Dermis microvascular lymphatic vessel endothelial cell (primary cell): ENCODE results near the gene LYST. TPM values are rescaled to one million over a fixed set of nuclear protein-coding genes. Genes with fewer than 3 reads are reported as not detected.
"Not testable (repeated sequence)": the region's sequence is repeated elsewhere in the genome, so short reads cannot be mapped to it uniquely, and the experiment has no call there.

ENCODE experiments used
- DNase-seq, 2 donors: peaks; one replicate each; pipeline versions ENCODE4 v3.0.0 to v3.0.0-alpha.2; 2010; ENCODE audit warnings: low read depth in 2 of 2
- total RNA-seq: library from RNA; depleted of rRNA; stranded (reverse); fragments of >200 nt; gene quantifications from 2 replicates; pipeline ENCODE4 v1.2.1, GENCODE V29; 2014

Gene LYST
- total RNA-seq, 1 donor from 2014 or later = 10.3 TPM

DNA sequence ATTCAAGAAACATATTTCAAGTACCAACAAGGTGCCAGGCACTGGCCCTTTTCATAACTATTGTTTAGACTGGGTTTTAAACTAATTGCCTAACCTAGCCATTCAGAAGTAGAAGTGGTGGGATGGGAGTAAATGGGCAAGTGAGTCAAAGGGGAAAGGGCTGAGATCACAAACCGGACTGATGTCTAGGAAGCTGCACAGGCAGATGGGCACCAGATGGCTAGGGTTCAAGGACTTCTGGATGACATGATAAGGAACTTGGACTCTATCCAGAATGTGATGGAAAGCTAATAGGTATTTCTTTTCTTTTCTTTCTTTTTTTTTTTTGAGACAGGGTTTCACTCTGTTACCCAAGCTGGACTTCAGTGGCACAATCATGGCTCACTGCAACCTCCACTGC, 46.6 kb downstream of the LYST start:
- peak in 1 of 2 donors; percentile 7 for DNase-seq

DNA sequence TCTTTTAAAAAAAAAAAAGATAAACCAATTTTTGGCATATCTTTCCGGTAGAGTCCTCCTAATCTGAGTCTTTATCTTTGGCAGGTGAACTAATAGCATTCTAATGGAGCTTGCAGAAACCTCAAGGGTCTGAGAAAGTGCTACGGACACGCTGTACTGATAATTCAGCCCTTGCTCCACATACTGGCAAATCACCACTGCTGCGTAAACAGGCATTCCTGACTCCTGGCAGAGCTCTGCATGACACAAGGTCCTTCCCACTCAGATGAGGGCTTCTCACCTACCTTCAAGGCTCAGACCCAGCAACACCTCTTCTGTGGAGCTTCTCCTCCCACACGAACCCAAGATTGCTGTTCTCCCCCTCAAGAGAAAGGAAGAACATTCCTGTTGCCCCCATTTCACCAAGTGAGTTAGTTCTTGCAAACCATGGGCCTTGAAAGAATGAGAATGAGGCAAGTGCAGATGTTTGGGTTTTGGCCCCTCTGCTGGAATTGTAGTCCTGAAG, 48.0 kb downstream of the LYST start:
- DNase-seq = no peak

DNA sequence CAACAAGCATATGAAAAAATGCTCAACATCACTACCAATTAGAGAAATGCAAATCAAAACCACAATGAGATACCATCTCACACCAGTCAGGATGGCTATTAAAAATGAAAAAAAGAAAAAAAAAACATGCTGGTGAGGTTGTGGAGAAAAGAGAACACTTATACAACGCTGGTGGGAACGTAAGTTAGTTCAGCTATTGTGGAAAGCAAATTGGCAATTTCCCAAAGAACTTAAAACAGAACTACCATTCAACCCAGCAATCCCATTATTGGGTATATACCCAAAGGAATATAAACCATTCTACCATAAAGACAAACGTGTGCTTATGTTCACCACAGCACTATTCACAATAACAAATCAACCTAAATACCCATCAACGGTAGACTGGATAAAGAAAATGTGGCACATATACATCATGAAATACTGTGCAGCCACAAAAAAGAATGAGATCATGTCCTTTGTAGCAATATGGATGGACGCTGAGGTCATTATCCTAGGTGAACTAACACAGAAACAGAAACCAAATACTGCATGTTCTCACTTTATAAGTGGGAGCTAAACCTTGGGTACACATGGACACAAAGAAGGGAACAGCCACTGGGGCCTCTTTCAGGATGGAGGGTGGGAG, 49.5 kb downstream of the LYST start:
- no peak for DNase-seq

DNA sequence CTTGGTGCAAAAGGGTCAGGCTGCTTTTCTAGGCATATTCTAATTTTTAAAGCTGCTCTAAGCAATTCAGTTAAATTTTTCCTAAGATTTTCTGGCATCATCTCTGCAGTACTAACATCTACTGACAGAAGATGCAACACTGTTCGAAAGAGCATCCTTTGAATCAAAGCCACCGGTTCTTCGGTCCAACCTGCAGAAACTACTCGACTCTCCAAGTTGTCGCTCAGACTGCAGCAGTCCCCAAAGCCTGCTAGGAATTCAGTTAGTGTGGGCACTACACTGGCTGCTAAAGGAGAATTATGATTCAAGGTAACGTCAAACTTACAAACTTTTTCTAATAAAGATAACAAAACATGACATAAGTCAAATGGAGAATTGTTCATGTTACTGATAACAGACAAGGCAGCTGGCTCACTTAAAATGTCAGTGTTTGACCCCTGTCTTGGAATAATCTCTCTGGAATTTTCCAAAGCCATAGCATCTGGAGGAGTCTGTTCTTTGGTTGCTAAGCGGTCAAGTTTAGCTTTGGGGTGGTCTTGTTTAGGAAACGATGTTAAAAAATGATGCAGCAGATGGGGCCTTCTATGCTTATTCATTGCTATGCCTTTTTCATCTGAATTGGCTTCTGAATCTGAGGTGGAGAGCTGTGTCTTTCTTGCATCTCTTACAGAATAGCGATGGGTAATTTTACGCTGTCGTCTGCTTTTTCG, 56.9 kb downstream of the LYST start:
- no peak for DNase-seq

DNA sequence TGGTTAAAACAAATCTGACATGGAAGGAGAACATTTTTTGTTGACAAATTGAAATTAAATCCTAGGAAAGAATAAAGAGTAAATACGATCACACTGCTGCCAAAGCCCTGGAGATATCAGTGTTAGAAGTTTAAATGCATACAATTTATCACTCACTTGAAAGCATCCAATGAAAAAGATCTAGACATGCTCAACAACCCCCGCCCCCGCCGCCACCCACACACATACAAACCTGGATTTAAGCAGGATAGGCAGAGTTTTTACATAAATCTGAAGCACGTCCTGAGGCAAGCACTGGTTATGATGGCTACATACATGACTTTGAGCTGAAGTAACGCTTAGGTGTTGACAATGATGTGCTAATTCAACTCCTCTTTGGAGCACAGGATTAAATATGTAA, 58.5 kb downstream of the LYST start:
- no peak for DNase-seq

DNA sequence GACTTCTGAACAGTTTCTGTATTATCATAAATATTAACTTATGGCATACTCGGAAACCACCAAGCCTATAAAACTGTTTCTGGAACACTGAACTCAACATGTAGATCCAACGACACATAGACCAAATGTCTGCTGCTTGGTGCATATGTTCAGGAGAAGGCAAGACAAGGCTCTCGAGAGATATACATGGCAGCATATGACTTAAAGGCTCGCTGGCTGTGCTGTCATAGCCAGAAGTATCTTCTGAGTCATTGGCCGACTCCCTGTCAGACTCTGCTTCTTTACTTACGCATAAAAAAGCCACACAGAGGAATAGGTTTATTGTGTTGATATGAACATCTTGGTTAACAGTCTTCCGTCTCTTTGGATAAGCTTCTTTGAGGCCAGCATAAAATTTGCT, 60.6 kb downstream of the LYST start:
- DNase-seq = no peak

DNA sequence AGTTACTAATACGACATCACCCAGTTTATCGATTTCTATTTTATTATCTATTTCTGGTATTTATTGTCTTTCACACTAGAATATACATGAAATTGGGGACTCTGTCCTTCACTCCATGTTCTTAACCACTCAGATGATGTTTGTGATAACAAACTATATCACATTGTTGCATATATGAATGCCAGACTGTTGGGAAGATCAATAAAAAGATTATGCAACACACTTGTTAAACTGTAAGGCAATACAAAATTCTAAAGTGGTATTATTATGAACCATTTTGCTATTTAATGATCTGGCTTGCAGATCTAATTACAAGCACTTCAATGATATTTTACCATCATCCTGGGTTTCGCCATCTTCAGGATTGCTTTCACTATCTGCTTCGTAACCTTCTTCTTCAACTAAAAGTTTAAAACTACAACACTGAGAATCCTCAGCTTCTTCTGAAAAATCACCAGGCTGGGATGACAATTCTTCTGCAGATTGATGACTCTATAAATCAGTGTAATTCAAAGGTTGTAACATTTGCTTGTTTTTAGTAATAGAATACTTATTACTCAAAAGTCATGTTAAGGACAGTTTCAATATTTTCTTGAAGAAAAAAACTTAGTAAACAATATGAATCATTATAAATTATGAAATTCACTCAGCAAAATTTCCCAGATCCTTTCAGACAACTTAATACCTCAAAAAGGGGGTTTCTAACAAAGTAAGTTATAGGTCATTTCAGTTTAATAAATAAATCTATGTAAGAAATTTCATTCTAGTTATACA, 63.9 kb downstream of the LYST start:
- DNase-seq = no peak

DNA sequence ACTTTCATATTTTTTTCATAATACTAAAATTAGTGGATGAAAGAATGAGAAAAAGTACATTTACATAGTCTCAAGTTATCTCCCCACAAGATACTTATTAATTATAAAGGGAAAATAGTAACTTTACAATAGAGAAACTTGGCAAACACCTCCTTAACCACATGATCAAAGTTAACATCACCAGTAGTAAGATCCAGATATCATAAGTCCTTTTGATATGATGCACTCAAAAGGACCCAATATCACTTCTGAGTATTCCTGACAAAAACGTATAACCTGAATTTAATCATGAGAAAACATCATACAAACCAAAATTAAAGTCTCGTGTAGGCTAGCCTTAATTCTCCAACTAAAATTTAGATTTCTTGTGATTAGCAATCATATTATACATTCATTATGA, 67.4 kb downstream of the LYST start:
- no peak for DNase-seq

DNA sequence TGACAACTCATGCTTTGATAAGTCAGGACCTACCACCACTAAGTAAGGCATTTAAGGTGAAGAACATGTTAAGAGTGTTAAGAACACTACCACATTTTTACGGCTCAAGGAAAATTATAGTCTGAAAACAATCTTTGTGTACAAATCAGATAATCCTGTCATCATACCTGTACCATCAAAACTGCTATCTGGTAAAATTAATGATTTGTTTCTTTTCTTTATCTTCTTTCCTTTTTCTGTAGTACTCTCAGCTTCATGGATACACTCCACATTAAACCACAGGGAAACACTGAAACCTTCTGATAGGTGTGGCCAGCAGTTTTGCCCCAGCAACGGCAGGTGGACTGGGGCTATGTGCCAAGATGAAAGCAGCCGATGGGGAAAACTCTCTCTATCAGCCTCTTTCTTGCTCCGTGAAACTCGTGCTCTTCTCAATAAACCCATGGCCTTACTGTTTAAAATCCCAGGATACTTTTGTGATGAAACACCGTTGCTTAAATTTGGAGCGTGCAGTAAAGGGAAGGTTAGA, 75.1 kb downstream of the LYST start:
- DNase-seq = no peak

DNA sequence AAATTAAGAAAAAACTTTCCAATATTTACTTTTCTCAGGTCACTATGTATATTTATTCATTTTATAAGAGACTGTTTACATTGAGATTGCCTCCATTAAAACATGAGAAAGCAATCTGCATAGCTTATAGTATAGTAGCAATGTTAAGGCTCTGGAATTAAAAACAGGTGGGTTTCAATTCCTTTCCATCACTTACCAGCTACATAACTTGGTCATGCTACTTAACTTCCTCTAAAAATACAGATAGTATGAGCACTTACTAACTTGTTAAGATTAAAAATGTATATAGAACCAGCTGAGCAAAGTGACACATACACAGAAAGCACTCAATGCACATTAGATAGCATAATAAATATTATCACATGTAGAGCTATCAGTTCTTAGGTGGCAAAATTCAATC, 76.6 kb downstream of the LYST start:
- DNase-seq = no peak

DNA sequence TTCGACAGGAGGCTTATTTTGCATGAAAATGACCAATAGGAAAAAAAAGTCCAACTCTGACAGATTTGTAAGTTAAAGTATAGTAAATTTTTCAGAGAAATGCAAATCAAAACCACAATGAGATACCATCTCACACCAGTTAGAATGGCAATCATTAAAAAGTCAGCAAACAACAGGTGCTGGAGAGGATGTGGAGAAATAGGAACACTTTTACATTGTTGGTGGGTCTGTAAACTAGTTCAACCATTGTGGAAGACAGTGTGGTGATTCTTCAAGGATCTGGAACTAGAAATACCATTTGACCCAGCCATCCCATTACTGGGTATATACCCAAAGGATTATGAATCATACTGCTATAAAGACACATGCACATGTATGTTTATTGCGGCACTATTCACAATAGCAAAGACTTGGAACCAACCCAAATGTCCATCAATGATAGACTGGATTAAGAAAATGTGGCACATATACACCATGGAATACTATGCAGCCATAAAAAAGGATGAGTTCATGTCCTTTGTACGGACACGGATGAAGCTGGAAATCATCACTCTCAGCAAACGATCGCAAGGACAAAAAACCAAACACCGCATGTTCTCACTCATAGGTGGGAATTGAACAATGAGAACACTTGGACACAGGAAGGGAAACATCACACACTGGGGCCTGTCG, 80.3 kb downstream of the LYST start:
- DNase-seq = not testable (repeated sequence)

DNA sequence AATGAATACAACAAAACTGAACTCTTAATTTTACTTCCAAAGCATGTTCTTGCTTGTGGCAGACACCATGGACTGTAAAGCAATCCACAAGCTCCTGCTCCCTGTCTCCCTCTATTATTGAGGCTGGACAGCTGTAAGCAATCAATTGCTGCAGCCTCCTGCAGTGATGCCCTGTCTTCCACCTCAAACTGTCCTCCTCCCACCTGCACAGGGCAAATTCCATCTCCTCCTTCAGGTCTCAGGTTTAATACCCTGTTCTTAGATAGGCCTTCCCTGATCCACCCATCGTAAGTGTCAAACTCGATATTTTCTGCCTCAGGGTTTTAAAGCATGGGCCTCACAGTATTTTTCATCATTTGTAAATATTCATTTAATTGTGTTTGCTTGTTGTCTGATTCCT, 81.8 kb downstream of the LYST start:
- DNase-seq = no peak

DNA sequence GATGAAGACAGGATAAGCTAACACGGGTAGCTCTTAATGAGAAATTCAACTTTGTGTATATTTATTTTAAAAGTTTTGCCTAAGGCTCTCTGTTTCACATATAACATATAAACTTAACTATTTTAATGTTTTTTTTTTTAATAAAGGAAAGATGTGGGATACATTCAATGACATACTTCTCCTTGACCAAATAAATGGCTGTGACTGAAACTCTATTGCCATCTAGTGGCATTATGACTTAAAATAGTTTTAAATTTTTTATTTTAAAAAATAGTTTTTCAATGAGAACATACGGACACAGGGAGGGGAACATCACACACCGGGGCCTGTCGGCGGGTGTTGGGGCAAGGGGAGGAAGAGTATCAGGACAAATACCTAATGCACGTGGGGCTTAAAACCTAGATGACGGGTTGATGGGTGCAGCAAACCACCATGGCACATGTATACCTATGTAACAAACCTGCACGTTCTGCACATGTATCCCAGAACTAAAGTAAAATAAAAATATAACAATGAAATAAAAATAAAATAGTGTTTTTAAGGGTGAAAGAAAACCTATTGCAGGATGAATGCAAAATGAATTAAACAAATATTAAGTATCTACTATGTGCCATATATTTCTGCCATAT, 83.4 kb downstream of the LYST start:
- DNase-seq = peak; percentile 48 to 60

DNA sequence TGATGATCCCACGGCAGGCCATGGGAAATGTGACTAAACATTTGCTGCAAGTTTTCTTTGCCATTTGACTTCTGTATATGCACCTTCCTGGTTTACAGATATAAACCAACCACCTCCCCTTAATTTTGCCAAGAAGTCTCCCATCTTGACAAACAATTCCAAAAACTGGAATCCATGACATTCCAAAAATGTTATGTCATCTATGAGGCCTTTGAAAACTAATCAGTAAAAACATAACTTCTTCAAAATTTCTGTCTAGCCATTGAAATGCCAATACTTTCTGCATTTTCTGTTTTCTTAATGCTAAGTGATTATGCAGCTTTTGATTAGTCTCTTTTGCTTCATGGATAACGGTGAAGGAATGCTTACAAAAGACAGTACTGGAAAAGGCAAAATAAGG, 84.1 kb downstream of the LYST start:
- no peak for DNase-seq

DNA sequence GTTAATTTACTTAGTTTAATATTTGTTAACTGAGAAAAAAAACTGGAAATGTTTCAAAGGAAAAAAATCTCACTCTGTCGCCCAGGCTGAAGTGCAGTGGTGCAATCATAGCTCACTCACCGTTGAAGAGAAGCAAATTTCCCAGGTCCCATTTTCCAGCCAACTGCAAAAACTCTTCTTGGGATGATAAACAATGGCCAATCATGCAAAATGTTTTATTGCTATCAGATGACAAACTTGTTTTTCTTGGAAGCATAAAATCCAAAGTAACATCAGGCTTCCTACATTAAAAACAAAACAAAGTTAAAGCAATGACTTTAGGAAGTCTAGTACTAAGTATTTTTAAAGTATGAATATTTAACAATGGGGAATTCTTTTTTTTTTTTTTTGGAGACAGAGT, 84.9 kb downstream of the LYST start:
- peak; percentile 50 to 81 for DNase-seq

DNA sequence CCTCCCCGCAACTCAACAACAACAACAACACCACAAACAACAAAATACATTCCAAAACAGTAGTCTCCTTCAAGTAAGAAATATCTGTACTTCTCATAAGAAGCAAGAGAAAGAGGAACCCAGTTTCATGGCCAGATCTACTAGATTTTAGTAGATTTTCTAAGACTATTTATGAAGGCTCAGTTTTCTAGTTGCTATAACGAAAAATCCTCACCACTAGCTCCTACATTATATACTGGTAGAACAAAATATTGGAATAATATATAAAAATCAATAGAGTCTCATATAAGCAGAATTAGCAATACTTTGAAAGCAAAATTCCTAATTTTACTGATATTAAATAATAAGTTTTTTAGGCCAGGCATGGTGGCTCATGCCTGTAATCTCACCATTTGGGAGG, 86.9 kb downstream of the LYST start:
- DNase-seq = no peak

DNA sequence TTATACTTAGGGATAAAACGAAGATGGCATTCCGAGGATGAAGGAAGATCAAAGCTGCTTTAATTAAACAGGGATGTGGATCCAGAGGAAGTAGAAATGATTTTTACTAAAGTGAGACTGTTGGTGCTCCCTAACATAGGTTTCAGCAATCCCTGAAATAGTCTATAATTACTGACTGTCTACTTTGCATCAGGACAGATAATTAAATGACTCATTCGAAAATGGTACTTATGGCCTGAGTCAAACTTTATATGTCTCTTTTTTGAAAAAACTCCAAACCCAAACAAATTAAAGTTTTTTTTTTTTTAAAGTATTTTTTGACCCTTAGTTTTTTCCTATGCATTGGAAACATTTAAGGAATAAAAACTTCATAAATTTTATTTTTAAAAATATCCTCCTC, 90.3 kb downstream of the LYST start:
- no peak for DNase-seq

DNA sequence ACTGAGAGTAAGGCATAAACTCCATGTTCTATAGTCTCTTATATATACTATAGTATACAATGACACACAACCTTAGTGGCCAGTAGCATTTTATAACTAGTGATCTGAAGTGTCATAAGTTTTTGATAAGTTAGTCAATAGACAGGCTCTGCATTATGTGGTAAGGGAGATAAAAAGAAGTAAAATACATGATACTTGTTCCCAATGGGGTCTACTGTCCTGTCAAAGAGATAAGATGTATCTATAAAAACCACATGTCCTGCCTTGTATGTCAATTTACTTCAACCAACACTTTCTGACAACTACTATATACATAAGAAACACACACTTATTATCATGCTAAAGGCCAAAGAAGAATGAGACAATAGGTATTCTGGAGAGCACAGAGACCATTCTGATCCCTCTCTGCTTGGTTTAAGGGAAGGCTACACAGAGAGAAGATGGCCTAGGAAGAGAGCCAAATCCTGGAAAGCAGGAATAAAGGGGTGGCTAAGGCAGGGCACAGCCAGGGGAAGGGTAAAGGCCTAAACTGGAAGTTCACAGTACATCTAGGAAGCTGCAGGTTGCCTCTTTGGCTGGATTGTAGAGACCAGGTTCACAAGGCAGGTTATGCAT, 91.4 kb downstream of the LYST start:
- no peak for DNase-seq

DNA sequence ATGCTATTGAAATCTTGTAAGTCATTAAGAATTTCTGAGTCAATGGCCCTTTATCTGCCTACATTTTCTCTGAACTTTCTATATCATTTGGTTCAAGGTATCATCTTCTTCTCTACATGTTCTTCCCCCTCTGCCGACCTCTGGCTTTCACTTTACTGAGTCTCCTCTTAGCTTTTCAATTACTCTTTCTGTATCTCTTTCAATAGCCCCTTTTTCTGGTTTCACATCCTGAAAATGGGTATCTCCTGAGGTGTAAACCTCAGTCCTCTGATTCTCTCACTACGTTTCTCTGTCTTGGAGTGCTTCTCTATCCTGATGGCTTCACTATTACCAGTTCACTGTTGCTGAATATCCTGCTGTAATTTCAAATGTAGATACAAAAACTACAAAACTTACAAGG, 98.9 kb downstream of the LYST start:
- no peak for DNase-seq

DNA sequence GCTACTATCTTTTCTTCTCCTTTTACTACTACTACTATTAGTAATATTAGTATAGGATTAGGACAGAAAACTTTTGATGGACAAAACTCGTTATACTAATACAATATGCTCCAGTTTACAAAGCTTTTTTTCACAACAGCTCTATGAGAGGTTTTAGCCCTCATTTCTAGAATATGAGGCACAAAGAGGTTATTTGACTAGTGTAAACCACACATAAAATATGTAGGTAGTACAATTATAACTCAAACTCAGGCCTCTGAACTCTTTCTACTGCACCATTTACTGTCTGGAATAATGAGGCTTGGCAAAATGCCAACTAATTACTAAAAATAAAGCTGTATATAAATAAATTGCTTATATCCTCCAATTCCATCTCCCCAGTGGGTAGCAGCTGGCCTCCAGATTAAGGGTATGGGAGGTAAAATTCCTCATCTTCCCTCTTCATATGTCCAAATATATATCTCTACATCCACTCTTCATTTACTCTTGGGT, 99.9 kb downstream of the LYST start:
- no peak for DNase-seq

DNA sequence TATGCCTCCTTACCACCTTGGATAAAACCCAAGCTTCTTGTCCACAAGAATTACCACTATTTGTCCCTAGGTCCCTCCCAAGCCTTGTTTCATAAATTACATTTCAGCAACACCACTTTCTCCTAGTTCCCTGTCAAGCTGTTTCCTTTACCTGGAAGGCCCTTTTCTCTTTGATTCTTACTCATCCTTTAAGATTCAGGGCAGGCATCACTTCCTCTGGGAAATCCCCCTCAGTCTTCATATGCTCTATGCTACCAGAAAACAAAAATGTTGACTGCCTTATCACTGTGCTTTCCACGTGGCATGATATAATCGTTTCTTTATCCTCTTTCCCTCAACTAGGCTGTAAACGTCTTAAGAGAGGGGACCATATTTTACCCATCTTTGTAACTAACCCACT, 102.7 kb downstream of the LYST start:
- DNase-seq = peak in 1 of 2 donors; percentile 13
